HL-60 (cell line): Measurements from ENCODE around the gene CLIC1.

Experiments
- DNase-seq, 2 experiments: peaks; one replicate each; pipeline ENCODE4 v3.0.0-alpha.2; 2010 to 2020; ENCODE audit warnings: low read depth in 1 of 2, low spot score in 1 of 2
- H3K27ac ChIP-seq: fragments of 250-450 bp; sonication (Bioruptor Pico); replicated peaks from 2 replicates; pipeline ENCODE4 v1.5.1; 2020; ENCODE audit warnings: mild to moderate bottlenecking, moderate library complexity
- H3K27me3 ChIP-seq: fragments of 250-450 bp; sonication (Bioruptor Pico); 2 replicates; pipeline ENCODE4 v1.5.1; 2021; ENCODE audit warnings: mild to moderate bottlenecking, moderate library complexity; ENCODE audit not compliant: insufficient read depth, poor library complexity, severe bottlenecking
- H3K4me3 ChIP-seq: replicated peaks from 2 replicates; pipeline ENCODE4 v1.5.1; 2011; ENCODE audit warnings: mild to moderate bottlenecking, control low read depth, low read length; ENCODE audit not compliant: insufficient read depth
- CTCF ChIP-seq: IDR thresholded peaks from one replicate; pipeline ENCODE4 v1.5.1; 2011; ENCODE audit warnings: low read length, control low read depth, inconsistent platforms; ENCODE audit not compliant: insufficient read depth
- GABPA ChIP-seq: IDR thresholded peaks from 2 replicates; pipeline ENCODE4 v1.6.1; 2012; ENCODE audit warnings: low read depth
- POLR2AphosphoS5 ChIP-seq: IDR thresholded peaks from 2 replicates; pipeline ENCODE4 v1.6.1; 2012; ENCODE audit warnings: low read depth
- SPI1 ChIP-seq: IDR thresholded peaks from 2 replicates; pipeline ENCODE4 v1.6.1; 2012; ENCODE audit warnings: low read depth, mild to moderate bottlenecking, borderline replicate concordance
- TF ChIP-seq, protein P1 (sequence below): IDR thresholded peaks from 2 replicates; pipeline ENCODE4 v1.6.1; 2012; ENCODE audit warnings: low read depth; ENCODE audit not compliant: insufficient replicate concordance

The CLIC1 gene

DNA sequence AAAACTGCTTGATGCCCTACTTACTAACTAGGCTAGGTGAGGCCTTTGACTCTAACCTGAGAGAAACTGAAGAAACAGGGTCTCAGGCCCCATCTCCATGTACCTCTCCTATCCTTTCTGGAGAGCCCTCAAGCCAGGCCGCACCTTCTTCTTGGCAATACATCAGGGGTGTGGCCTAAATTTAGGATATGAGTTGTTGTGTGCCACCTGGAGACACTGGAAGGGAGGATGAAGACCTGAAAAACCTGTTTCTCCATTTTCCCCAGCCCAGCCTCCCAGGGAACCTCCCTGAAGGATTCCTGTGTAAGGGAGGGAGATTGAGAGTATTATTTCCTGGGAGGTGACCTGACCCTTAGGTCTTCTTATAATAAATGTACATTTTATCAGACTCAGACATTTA lies 18.1 kb downstream of the CLIC1 start:
- H3K27ac ChIP-seq: no peak overlapping the region
- DNase-seq: no peak
- H3K4me3 ChIP-seq: no peak overlapping the region
- H3K27me3 ChIP-seq: no peaks in the 10 kb centered on the region
- no peak for TF ChIP-seq SPI1
- TF ChIP-seq GABPA: no peak
- no peak for TF ChIP-seq POLR2AphosphoS5
- TF ChIP-seq, protein P1, sequence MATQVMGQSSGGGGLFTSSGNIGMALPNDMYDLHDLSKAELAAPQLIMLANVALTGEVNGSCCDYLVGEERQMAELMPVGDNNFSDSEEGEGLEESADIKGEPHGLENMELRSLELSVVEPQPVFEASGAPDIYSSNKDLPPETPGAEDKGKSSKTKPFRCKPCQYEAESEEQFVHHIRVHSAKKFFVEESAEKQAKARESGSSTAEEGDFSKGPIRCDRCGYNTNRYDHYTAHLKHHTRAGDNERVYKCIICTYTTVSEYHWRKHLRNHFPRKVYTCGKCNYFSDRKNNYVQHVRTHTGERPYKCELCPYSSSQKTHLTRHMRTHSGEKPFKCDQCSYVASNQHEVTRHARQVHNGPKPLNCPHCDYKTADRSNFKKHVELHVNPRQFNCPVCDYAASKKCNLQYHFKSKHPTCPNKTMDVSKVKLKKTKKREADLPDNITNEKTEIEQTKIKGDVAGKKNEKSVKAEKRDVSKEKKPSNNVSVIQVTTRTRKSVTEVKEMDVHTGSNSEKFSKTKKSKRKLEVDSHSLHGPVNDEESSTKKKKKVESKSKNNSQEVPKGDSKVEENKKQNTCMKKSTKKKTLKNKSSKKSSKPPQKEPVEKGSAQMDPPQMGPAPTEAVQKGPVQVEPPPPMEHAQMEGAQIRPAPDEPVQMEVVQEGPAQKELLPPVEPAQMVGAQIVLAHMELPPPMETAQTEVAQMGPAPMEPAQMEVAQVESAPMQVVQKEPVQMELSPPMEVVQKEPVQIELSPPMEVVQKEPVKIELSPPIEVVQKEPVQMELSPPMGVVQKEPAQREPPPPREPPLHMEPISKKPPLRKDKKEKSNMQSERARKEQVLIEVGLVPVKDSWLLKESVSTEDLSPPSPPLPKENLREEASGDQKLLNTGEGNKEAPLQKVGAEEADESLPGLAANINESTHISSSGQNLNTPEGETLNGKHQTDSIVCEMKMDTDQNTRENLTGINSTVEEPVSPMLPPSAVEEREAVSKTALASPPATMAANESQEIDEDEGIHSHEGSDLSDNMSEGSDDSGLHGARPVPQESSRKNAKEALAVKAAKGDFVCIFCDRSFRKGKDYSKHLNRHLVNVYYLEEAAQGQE: no peak
- TF ChIP-seq CTCF: no peak

GRCh38 chr6:31717499-31718222 lies 18.7 kb downstream of the CLIC1 start:
- H3K27me3 ChIP-seq: no peaks in the 10 kb centered on the region
- no peak for DNase-seq
- no peak overlapping the region for H3K4me3 ChIP-seq
- TF ChIP-seq SPI1 (no peak), POLR2AphosphoS5 (no peak), GABPA (no peak), CTCF (no peak)
- TF ChIP-seq, protein P1: no peak
- no peak overlapping the region for H3K27ac ChIP-seq

DNA sequence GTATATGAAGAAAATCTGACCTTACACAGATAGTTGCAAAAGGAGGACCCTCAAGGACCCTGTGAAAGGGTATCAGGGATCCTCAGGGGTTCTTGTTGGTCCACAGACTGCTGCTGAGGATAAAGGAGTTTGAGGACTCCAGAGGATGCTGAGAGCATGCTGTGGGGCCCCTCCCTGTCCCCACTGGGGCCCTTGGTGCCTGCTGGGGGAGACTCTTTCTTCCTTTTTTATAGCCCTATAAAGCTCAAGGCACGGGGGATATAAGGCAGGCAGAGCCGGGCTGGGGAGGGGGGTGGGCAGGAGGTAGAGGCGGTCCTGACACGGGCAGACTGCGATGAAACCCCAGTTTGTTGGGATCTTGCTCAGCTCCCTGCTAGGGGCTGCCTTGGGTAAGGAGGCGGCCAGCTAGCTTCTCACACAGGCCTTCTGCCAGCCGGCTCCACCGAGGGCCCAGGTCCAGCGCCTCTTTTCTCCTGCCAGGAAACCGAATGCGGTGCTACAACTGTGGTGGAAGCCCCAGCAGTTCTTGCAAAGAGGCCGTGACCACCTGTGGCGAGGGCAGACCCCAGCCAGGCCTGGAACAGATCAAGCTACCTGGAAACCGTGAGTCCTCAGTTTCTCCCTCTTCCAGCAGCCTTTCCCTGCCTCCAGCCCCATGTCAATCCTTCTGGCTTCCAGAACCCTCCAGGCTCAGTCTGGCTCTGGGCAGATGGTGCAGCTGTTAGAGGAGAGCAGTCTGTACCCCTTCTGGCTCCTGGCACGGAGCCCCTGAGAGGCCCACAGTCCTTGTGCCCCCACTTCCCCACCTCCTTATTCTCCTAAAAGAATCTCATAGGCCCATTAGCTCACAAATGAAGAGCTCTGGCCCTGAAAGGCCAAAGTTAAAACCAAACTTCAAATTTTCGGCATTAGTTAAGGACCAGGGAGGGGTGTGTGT lies 21.0 kb downstream of the CLIC1 start, which contains the start of gene LY6G6D:
LY6G6D (plus strand) TSS at position 327 of the 937 bp plus-strand sequence; CDS start at position 335, 8 bp downstream.
- Histone ChIP-seq H3K27ac (no peak within 1 kb of the TSS), H3K27me3 (no peaks in the 10 kb centered on the region), H3K4me3 (no peak within 1 kb of the TSS)
- no peak for DNase-seq
- no peak for TF ChIP-seq SPI1
- TF ChIP-seq, protein P1: no peak
- TF ChIP-seq POLR2AphosphoS5: no peak
- no peak for TF ChIP-seq CTCF
- TF ChIP-seq GABPA: no peak
